CD14-positive monocyte (primary cell): ENCODE data around the gene KLHL12. TPM values are rescaled to one million over a fixed set of nuclear protein-coding genes. Genes with fewer than 3 reads are reported as not detected.

Experiments
- DNase-seq, 3 donors: peaks; one replicate each; pipeline ENCODE4 v3.0.0-alpha.2; 2011 to 2022
- H2AFZ ChIP-seq: 2 replicates; pipeline ENCODE4 v1.6.0; 2012; ENCODE audit warnings: mild to moderate bottlenecking, low read depth, low read length, inconsistent platforms; ENCODE audit not compliant: insufficient read depth, poor library complexity, severe bottlenecking
- H3K27ac ChIP-seq, 2 donors: 1 replicate in 1 of 2; 2 replicates in 1 of 2; pipeline ENCODE4 v1.5.1; 2012 to 2013; ENCODE audit warnings: low read length in 2 of 2, control low read depth in 1 of 2, inconsistent platforms in 1 of 2, low read depth in 1 of 2, mild to moderate bottlenecking in 1 of 2
- H3K27me3 ChIP-seq, 2 donors: one replicate each; pipeline versions ENCODE4 v1.6.0 to v1.6.1; 2011 to 2013; ENCODE audit warnings: low read length in 2 of 2; ENCODE audit not compliant: control insufficient read depth in 2 of 2, insufficient read depth in 2 of 2
- H3K36me3 ChIP-seq, 2 donors: replicated peaks in 1 of 2; 1 replicate in 1 of 2; 2 replicates in 1 of 2; pipeline versions ENCODE4 v1.5.1 to v1.6.1; 2012 to 2013; ENCODE audit warnings: low read length in 2 of 2, control low read depth in 1 of 2, inconsistent platforms in 1 of 2, mild to moderate bottlenecking in 1 of 2; ENCODE audit not compliant: insufficient read depth in 2 of 2, control insufficient read depth in 1 of 2
- H3K4me1 ChIP-seq, 2 donors: 1 replicate in 1 of 2; 2 replicates in 1 of 2; pipeline versions ENCODE4 v1.5.1 to v1.6.1; 2012 to 2013; ENCODE audit warnings: low read length in 2 of 2, control low read depth in 1 of 2, inconsistent platforms in 1 of 2, mild to moderate bottlenecking in 1 of 2, moderate library complexity in 1 of 2; ENCODE audit not compliant: insufficient read depth in 2 of 2, control insufficient read depth in 1 of 2
- H3K4me2 ChIP-seq: replicated peaks from 2 replicates; pipeline ENCODE3; 2012; ENCODE audit warnings: low read length, moderate library complexity, mild to moderate bottlenecking; ENCODE audit not compliant: poor library complexity, severe bottlenecking; ENCODE audit errors: extremely low read depth
- H3K4me3 ChIP-seq, 3 experiments: fragments of 200-600 bp in 1 of 3; sonication (generic) in 1 of 3; replicated peaks in 1 of 3; 1 replicate in 2 of 3; 2 replicates in 1 of 3; pipeline ENCODE4 v1.5.1; 2011 to 2013; ENCODE audit warnings: low read length in 3 of 3, mild to moderate bottlenecking in 3 of 3, control low read depth in 2 of 3, low read depth in 2 of 3, inconsistent platforms in 1 of 3, moderate library complexity in 1 of 3
- H3K79me2 ChIP-seq: 2 replicates; pipeline ENCODE4 v1.6.0; 2012; ENCODE audit warnings: mild to moderate bottlenecking, control low read depth, inconsistent platforms, low read length, moderate library complexity; ENCODE audit not compliant: insufficient read depth
- H3K9ac ChIP-seq: 2 replicates; pipeline ENCODE4 v1.6.0; 2017; ENCODE audit warnings: low read length, mild to moderate bottlenecking; ENCODE audit not compliant: insufficient read depth, poor library complexity, severe bottlenecking
- H3K9me3 ChIP-seq, 2 donors: replicated peaks in 1 of 2; 1 replicate in 1 of 2; 2 replicates in 1 of 2; pipeline versions ENCODE4 v1.5.1 to v1.6.1; 2012 to 2013; ENCODE audit warnings: low read length in 2 of 2, control low read depth in 1 of 2; ENCODE audit not compliant: control insufficient read depth in 1 of 2, insufficient read depth in 1 of 2
- H4K20me1 ChIP-seq: 2 replicates; pipeline ENCODE4 v1.6.0; 2012; ENCODE audit warnings: mild to moderate bottlenecking, low read length, control low read depth, moderate library complexity; ENCODE audit not compliant: insufficient read depth
- H3K27ac Mint-ChIP-seq, 7 donors: one replicate each; pipeline ENCODE4 v1.8.0; 2020; ENCODE audit warnings: mild to moderate bottlenecking in 7 of 7, mixed read lengths in 7 of 7, moderate library complexity in 6 of 7, inconsistent platforms in 2 of 7
- H3K27me3 Mint-ChIP-seq, 3 donors: one replicate each; pipeline ENCODE4 v1.8.0; 2021 to 2022; ENCODE audit warnings: low read depth in 3 of 3, mild to moderate bottlenecking in 3 of 3, mixed read lengths in 3 of 3, moderate library complexity in 3 of 3, inconsistent platforms in 1 of 3
- H3K36me3 Mint-ChIP-seq, 2 donors: one replicate each; pipeline ENCODE4 v1.8.0; 2020; ENCODE audit warnings: mixed read lengths in 2 of 2, inconsistent platforms in 1 of 2, mild to moderate bottlenecking in 1 of 2
- H3K4me1 Mint-ChIP-seq: one replicate; pipeline ENCODE4 v1.8.0; 2020; ENCODE audit warnings: mild to moderate bottlenecking, mixed read lengths
- H3K4me3 Mint-ChIP-seq, 2 donors: one replicate each; pipeline ENCODE4 v1.8.0; 2020; ENCODE audit warnings: mild to moderate bottlenecking in 2 of 2, mixed read lengths in 2 of 2, moderate library complexity in 1 of 2
- H3K9me3 Mint-ChIP-seq, 7 donors: one replicate each; pipeline ENCODE4 v1.8.0; 2020 to 2022; ENCODE audit warnings: mixed read lengths in 7 of 7, mild to moderate bottlenecking in 6 of 7, moderate library complexity in 6 of 7, inconsistent platforms in 2 of 7
- WGBS: methylation state at CpG from one replicate; pipeline ENCODE4 v1.1.5; 2013; ENCODE audit warnings: missing lambda C conversion rate; ENCODE audit not compliant: insufficient coverage; 5-methylcytosine and 5-hydroxymethylcytosine counted together
- intact Hi-C, 2 donors: fragments of 100-400 bp; cut with micrococcal nuclease; formaldehyde crosslinking; loops; one replicate each; pipeline versions ENCODE4 v1.15.0 to v1.15.1; 2023
- polyA plus RNA-seq, 3 donors: library from polyadenylated mRNA; depleted of rRNA in 1 of 3; unstranded in 2 of 3; stranded (reverse) in 1 of 3; fragments of 300-500 nt in 2 of 3; fragments of >200 nt in 1 of 3; fragmentation: Illumina TruSeq in 2 of 3; gene quantifications; 1 replicate in 2 of 3; 2 replicates in 1 of 3; pipeline ENCODE4 v1.2.3, GENCODE V29; 2012 to 2021
- TF ChIP-seq, protein P1 (sequence below): fragments of 200-600 bp; IDR thresholded peaks from one replicate; pipeline ENCODE4 v1.8.0; 2022; ENCODE audit warnings: antibody characterized with exemption, mild to moderate bottlenecking

The KLHL12 gene
- polyA plus RNA-seq, 3 donors, result 20.7 to 36.7 (median 21.9) TPM

DNA sequence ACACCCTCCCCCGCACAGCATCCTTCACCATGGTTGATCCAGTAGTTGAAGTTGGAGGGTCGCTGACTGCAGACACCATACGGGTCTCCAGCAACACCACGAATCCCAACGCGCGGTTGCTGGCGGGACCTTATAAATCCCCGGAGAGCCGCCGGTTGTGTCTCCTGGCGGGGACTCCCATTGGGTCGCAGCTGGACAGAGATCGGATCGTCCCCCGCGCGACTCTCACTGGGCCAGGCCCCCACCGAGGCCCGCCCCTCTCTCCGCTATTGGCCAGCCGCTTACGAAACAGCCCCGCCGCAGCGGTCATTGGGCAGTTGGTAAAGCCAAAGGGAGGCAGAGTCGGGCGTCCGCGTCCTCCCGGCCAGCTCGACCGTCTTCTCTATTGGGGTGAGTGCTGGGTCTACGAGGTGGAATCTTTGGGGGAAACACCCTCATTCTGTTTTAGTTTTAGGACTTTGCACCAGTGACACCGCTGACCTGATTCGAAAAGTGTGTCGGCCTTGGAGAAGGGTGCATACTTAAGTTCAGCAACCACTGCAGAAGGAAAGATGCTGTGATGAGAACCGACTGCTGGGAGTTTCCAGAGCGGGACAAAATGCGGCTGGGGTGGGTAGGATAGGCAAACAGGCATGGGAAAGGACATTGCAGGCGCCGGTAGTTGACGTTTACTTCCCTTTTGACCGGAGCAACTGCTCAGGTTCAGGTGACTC lies 65.5 kb downstream of the KLHL12 start:
- no peaks in the 10 kb centered on the region for H3K36me3 ChIP-seq

DNA sequence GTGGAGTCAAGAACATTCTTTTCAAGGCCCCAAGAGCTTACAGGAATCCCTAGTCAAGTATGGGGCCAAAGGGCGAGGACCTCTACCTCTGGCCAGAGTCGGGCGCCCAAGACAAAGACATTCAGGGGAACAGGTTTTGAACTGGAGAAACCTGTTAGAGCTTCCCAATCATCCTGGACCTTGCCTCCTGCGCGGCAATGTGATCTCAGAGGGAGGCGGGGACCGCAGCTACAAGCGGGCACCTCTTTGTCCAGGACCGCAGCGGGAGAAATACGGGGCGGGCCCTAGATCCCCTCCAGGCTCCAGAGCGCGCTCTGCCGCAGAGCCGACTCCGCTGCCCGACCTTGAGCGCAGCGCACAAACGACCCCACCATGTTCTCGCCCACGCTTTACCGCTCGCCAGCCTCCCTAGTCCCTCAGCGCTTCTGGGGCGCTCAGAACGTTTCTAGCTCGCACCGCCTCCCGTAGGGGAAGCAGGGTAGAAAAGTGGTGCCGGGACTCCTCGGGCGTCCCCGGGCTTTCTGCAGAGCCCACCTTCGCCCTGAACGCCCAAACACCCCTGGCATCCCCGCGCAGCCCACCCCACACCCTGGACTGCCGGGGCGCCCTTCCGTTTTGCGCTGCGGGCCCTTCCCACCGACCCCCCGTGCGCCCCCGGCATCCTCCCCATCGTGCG lies 66.2 kb downstream of the KLHL12 start:
- peak in 1 of 3 donors; percentile 23 for DNase-seq
- WGBS, result 3% methylated on average over 40 of the region's 50 CpGs
- H3K36me3 Mint-ChIP-seq, result peaks cover 0 to 3% of the 10 kb centered on the region in 2 donors
- no peaks in the 10 kb centered on the region for H3K36me3 ChIP-seq
- peaks cover 0 to 2% (median 0%) of the 10 kb centered on the region in 7 donors for H3K9me3 Mint-ChIP-seq
- H3K4me1 ChIP-seq, result peaks cover 41 to 45% of the 10 kb centered on the region in 2 donors
- H3K4me1 Mint-ChIP-seq, result peaks cover 59% of the 10 kb centered on the region
- peak overlapping the region; percentile 53 for H3K9ac ChIP-seq
- no peak overlapping the region for H3K27ac ChIP-seq
- H3K4me2 ChIP-seq, result peak overlapping the region; percentile 98
- peak overlapping the region; percentile 32 to 83 (median 56) for H3K4me3 ChIP-seq
- H3K79me2 ChIP-seq, result peaks cover 18% of the 10 kb centered on the region
- intact Hi-C loops, result loop anchor here in 1 of 2 donors (10.0 kb wide), 2 partner anchors 46 to 106 kb away; partner anchors contain the start of gene PCAT6
- H4K20me1 ChIP-seq, result no peaks in the 10 kb centered on the region
- H3K27me3 ChIP-seq, result peaks cover 0 to 12% of the 10 kb centered on the region in 2 donors
- H3K27me3 Mint-ChIP-seq, result peaks cover 12 to 19% (median 16%) of the 10 kb centered on the region in 3 donors
- TF ChIP-seq, protein P1, sequence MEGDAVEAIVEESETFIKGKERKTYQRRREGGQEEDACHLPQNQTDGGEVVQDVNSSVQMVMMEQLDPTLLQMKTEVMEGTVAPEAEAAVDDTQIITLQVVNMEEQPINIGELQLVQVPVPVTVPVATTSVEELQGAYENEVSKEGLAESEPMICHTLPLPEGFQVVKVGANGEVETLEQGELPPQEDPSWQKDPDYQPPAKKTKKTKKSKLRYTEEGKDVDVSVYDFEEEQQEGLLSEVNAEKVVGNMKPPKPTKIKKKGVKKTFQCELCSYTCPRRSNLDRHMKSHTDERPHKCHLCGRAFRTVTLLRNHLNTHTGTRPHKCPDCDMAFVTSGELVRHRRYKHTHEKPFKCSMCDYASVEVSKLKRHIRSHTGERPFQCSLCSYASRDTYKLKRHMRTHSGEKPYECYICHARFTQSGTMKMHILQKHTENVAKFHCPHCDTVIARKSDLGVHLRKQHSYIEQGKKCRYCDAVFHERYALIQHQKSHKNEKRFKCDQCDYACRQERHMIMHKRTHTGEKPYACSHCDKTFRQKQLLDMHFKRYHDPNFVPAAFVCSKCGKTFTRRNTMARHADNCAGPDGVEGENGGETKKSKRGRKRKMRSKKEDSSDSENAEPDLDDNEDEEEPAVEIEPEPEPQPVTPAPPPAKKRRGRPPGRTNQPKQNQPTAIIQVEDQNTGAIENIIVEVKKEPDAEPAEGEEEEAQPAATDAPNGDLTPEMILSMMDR, result no peak
- peak overlapping the region; percentile 90 for H2AFZ ChIP-seq
- H3K4me3 Mint-ChIP-seq, result peak overlapping the region; percentile 90 to 95
- peak overlapping the region in 3 of 7 donors; percentile 18 to 75 (median 33) for H3K27ac Mint-ChIP-seq
- no peaks in the 10 kb centered on the region for H3K9me3 ChIP-seq

More for the DNA sequence above, 65.5 kb downstream of the KLHL12 start:
- under 1% methylated on average over 42 of the region's 44 CpGs for WGBS
- Mint-ChIP-seq H3K9me3 (peaks cover 0 to 2% (median 0%) of the 10 kb centered on the region in 7 donors), H3K4me1 (peaks cover 52% of the 10 kb centered on the region), H3K27ac (peak overlapping the region in 3 of 7 donors; percentile 37 to 75 (median 64)), H3K4me3 (peak overlapping the region; percentile 90 to 95), H3K27me3 (peaks cover 12 to 19% (median 16%) of the 10 kb centered on the region in 3 donors), H3K36me3 (peaks cover 0 to 3% of the 10 kb centered on the region in 2 donors)
- H3K27ac ChIP-seq, result no peak overlapping the region
- peak overlapping the region; percentile 90 for H2AFZ ChIP-seq
- H3K79me2 ChIP-seq, result peaks cover 18% of the 10 kb centered on the region
- peak overlapping the region; percentile 98 for H3K4me2 ChIP-seq
- H3K4me1 ChIP-seq, result peaks cover 34 to 38% of the 10 kb centered on the region in 2 donors
- no peaks in the 10 kb centered on the region for H3K9me3 ChIP-seq
- H4K20me1 ChIP-seq, result no peaks in the 10 kb centered on the region
- H3K27me3 ChIP-seq, result peaks cover 0 to 12% of the 10 kb centered on the region in 2 donors
- peak overlapping the region; percentile 32 to 83 (median 56) for H3K4me3 ChIP-seq
- peak; percentile 82 to 90 (median 85) for DNase-seq
- TF ChIP-seq, protein P1, result no peak
- peak overlapping the region; percentile 53 for H3K9ac ChIP-seq
- intact Hi-C loops, result loop anchor here in 1 of 2 donors (10.0 kb wide), 2 partner anchors 47 to 107 kb away; partner anchors contain the start of gene PCAT6
